Activated CD4-positive, CD25-positive, alpha-beta regulatory T cell (primary cell): ENCODE measurements around the gene C5.
A peak's percentile ranks its signal among the peaks of the same experiment; 100 is the strongest.

Experiments used
- DNase-seq, 4 experiments: peaks; one replicate each; lab custom pipeline; 2025; lab: John Stamatoyannopoulos, UW

The C5 gene

GRCh38 chr9:120909904-120910303 lies 140.2 kb downstream of the C5 start:
- DNase-seq = no peak

GRCh38 chr9:120905315-120906164 lies 144.5 kb downstream of the C5 start:
- DNase-seq = no peak

- DNase-seq = no peak
Observed at GRCh38 chr9:120904978-120905301, 145.1 kb downstream of the C5 start.

GRCh38 chr9:120904061-120904977 lies 145.8 kb downstream of the C5 start:
- peak in 2 of 4 experiments; percentile 55 to 71 for DNase-seq

- DNase-seq = no peak
Observed at GRCh38 chr9:120902569-120903535, 147.2 kb downstream of the C5 start.
